T47D (cell line): Measurements from ENCODE around the gene FAM3D.
"Not testable (repeated sequence)": the region's sequence is repeated elsewhere in the genome, so short reads cannot be mapped to it uniquely, and the experiment has no call there.

Experiments used
- DNase-seq, 2 experiments: peaks; one replicate each; pipeline versions ENCODE4 v3.0.0 to v3.0.0-alpha.2; 2011 to 2012; ENCODE audit warnings: low read depth in 1 of 2, low spot score in 1 of 2
- JUND ChIP-seq: IDR thresholded peaks from 2 replicates; pipeline ENCODE4 v1.6.1; 2012; ENCODE audit warnings: low read depth
- in situ Hi-C: cut with HindIII; loops from 2 replicates; pipeline ENCODE4 v1.10.0; 2016; ENCODE audit warnings: low sequenced_read_pairs, low pct_unique_long_range_greater_than_20kb

Gene FAM3D

GRCh38 chr3:58696093-58696492 lies 29.5 kb upstream of the FAM3D start:
- in situ Hi-C loops, result no loop called here
- TF ChIP-seq JUND, result no peak
- no peak for DNase-seq

GRCh38 chr3:58695284-58695683 lies 28.7 kb upstream of the FAM3D start:
- DNase-seq, in situ Hi-C loops: not testable (repeated sequence)

- in situ Hi-C loops, result no loop called here
- no peak for TF ChIP-seq JUND
- no peak for DNase-seq
Measured at GRCh38 chr3:58693940-58694850, 27.6 kb upstream of the FAM3D start.

- no peak for TF ChIP-seq JUND
- no peak for DNase-seq
- in situ Hi-C loops, result no loop called here
Measured at GRCh38 chr3:58692484-58692883, 25.9 kb upstream of the FAM3D start.

- no peak for TF ChIP-seq JUND
- peak in 1 of 2 experiments; percentile 43 for DNase-seq
- in situ Hi-C loops, result no loop called here
Measured at GRCh38 chr3:58691997-58692396, 25.4 kb upstream of the FAM3D start.

GRCh38 chr3:58690490-58690889 lies 23.9 kb upstream of the FAM3D start:
- no peak for TF ChIP-seq JUND
- in situ Hi-C loops, result no loop called here
- no peak for DNase-seq

- in situ Hi-C loops, result no loop called here
- no peak for TF ChIP-seq JUND
Measured at GRCh38 chr3:58688574-58688973, 22.0 kb upstream of the FAM3D start.

DNA sequence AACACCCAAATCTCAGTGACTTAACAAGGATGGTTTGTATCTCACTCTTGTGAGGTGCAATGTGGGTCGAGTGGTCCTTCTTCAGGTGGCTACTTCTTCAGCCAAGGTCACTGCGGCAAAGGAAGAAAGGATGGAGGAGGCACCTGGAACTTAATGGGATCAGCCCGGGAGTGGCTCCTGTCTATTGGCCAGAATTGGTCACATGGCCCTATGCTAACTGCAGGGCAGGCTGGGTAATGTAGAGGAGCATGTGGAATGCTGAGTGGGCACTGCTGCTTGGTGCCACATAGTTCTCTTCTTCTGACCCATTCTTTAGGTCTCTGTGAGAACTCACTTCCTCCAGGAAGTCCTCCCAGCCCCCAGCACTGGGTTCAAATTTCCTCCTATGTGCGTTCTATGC lies 20.3 kb upstream of the FAM3D start:
- in situ Hi-C loops, result no loop called here
- TF ChIP-seq JUND, result no peak
- DNase-seq, result no peak

More at GRCh38 chr3:58688574-58688973, 22.0 kb upstream of the FAM3D start:
- DNase-seq, result no peak

- in situ Hi-C loops, result no loop called here
- no peak for DNase-seq
- no peak for TF ChIP-seq JUND
Measured at GRCh38 chr3:58685641-58686040, 19.1 kb upstream of the FAM3D start.

DNA sequence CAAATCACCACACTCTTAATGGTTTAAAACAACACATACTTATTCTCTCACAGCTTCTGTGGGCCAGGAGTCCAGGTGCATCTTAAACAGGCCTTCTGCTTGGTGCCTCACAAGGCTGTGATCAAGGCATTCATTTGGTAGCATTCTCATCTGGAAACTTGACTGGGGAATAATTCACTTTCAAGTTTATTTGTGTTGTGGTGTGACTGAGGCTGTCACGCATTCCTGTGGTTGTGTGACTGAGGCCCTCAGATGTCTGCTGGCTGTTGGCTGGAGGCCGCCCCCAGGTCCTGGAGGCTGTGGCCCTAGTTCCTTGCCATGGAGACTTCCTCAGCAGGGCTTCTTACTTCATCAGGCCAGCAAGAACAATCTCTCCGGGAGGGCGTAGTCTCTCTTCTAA lies 16.9 kb upstream of the FAM3D start:
- in situ Hi-C loops, result no loop called here
- peak in 1 of 2 experiments; percentile 31 for DNase-seq

DNA sequence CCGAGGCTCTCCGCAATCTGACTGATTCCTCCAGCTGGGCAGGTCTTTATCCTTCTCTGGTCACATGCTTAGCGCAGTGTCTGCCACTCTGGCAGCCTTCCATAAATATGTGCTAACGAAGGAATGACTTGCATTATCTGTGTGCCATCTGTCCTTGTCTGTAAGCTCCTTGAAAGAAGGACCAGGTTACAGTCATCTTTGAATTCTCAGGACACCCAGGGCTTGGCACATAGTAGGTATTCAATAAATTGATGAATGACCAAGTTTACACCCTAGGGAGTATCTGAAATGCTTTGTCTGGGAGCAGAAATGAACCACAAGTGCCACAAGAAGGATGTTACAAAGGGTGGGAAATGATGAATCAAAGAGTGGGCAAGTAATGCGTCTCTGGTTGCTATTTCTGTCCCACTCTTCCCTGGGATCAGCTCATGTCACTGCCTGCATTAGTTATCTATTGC lies 16.5 kb upstream of the FAM3D start:
- no peak for TF ChIP-seq JUND
- in situ Hi-C loops, result no loop called here
- DNase-seq, result no peak

More for the DNA sequence above, 16.9 kb upstream of the FAM3D start:
- no peak for TF ChIP-seq JUND

DNA sequence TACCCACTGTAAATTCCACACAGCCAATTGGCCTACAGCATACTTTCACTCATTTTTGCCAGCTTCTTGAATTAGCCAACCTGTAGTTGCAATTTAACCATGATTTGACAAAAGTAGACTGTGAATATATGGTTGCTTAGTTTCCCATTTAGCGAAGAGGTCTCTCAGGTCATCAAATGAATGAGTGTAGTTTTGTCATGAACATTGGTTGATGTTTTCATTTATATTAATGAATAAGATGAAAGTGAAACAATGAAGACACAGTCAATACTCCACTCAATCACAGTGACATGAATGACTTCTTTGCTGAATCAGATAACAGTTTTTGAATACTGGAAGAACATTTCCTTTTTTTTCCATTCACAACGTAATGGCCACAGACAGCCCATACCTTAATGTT lies 15.3 kb upstream of the FAM3D start:
- no peak for TF ChIP-seq JUND
- in situ Hi-C loops, result no loop called here

GRCh38 chr3:58680879-58681525 lies 14.4 kb upstream of the FAM3D start:
- in situ Hi-C loops, result no loop called here

More for the DNA sequence above, 15.3 kb upstream of the FAM3D start:
- DNase-seq, result no peak

More at GRCh38 chr3:58680879-58681525, 14.4 kb upstream of the FAM3D start:
- no peak for DNase-seq
- no peak for TF ChIP-seq JUND
